Heart left ventricle (tissue), 13 donors: Measurements from ENCODE around the gene IPO11.

Experiments used
- POLR2A ChIP-seq, 2 donors: fragments of 450-650 bp; IDR thresholded peaks; one replicate each; pipeline ENCODE4 v1.6.1; 2017; ENCODE audit warnings: antibody characterized with exemption in 2 of 2, mild to moderate bottlenecking in 2 of 2, moderate library complexity in 2 of 2
- TF ChIP-seq, protein P1 (sequence below), 12 donors: fragments of 200-600 bp; sonication (generic) in 4 of 12; IDR thresholded peaks; one replicate each; pipeline versions ENCODE4 v1.5.0 to v1.8.0; 2018 to 2022; ENCODE audit warnings: antibody characterized with exemption in 12 of 12, mild to moderate bottlenecking in 5 of 12
- donor health status: ischemic (EF 13 %, LVEDD 7.1; RV severe dilation, severe dysfunction).
- donor health status: DM: no; HTN: yes; CAD: no.
- donor health status: DM: no; HTN: no; CAD: no.
- donor health status: ischemic (EF 25% LVEDD 6.9; RV normal size, moderate dysfunction).
- donor health status: ischemic (EF 25% LVEDD 5.7; RV mildly dilated, moderate dysfunction).
- donor health status: ischemic (EF 35%, LVEDD 5.7; RV mildly dilated, moderate dysfunction).
- donor health status: nonischemic (EF 11% LVEDD 7.7; RV severe dilation, severe dysfunction).
- donor health status: DM: yes; HTN: yes; CAD: no.
- donor health status: PGD.
- donor health status: ischemic (EF 29% LVEDD 5.4; RV normal size, mild dysfunction).
- donor health status: nonischemic (EF 23%, LVEDD 6.1; RV moderate dilation, normal function).

DNA sequence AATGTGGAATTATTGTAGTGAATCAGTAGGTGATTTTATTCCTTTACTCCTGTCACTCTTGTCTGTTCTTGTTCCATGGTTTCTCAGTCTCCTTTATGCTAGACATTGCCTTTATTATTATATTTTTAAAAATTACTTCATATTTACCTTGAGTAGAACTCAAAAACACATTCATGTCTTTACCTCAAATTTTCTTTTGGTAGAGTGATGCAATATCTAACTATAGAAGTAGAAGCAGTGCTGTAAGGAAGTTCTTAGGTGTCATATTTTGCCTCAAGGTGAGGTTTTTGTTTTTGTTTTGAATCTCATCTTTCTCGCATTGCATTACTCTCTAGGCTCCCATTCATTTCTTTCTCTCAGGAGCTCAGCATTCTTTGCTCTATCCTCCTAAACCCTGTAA is 12.2 kb downstream of the IPO11 start:
- TF ChIP-seq, protein P1, sequence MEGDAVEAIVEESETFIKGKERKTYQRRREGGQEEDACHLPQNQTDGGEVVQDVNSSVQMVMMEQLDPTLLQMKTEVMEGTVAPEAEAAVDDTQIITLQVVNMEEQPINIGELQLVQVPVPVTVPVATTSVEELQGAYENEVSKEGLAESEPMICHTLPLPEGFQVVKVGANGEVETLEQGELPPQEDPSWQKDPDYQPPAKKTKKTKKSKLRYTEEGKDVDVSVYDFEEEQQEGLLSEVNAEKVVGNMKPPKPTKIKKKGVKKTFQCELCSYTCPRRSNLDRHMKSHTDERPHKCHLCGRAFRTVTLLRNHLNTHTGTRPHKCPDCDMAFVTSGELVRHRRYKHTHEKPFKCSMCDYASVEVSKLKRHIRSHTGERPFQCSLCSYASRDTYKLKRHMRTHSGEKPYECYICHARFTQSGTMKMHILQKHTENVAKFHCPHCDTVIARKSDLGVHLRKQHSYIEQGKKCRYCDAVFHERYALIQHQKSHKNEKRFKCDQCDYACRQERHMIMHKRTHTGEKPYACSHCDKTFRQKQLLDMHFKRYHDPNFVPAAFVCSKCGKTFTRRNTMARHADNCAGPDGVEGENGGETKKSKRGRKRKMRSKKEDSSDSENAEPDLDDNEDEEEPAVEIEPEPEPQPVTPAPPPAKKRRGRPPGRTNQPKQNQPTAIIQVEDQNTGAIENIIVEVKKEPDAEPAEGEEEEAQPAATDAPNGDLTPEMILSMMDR (IDR thresholded peaks at IDR 0.05) = no peak
- TF ChIP-seq POLR2A (IDR thresholded peaks at IDR 0.05) = no peak
